HG03342 (cell line): ENCODE measurements around the gene GHR.
A peak's percentile ranks its signal among the peaks of the same experiment; 100 is the strongest.
"Not testable (repeated sequence)": the region's sequence is repeated elsewhere in the genome, so short reads cannot be mapped to it uniquely, and the experiment has no call there.

Experiments used
- ATAC-seq: cut with Tn5 transposase; IDR thresholded peaks from one replicate; pipeline ENCODE4 v1.9.1; 2021; ENCODE audit warnings: mild to moderate bottlenecking, moderate library complexity; ENCODE audit not compliant: unreplicated experiment

Gene GHR

DNA sequence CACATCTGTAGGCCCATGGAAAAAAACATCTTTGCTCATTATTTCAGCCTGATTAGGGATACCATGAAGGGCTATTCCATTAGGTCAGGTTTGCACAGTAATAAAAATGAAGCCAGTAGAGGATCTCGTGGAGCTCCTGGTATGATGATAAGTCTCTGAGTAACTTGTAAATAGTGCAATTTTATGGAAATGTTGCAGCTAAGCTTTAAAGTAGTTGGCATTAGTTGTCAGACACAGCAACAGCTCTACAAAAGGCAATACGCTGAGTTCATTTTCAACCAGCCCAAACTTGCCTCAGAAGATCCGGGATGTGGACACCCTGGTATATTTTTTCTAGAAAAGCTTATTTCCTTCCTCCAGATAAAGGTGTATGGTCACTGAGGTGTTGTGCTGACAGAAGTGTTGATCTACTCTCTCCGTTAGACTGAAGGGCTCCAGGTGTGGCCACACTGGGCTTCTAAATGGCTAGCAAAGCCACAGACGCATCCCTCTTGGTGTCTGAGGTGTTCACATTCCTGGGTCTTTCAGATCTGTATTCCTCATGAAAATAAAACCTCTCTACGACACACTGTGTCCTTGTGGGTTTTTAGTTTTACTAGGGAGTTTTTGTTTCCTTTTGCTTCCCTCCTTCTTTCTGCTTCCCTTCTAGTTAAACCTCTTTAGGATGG, 141.6 kb downstream of the GHR start:
- ATAC-seq = no peak

GRCh38 chr5:42566652-42567295, 143.5 kb downstream of the GHR start:
- no peak for ATAC-seq

DNA sequence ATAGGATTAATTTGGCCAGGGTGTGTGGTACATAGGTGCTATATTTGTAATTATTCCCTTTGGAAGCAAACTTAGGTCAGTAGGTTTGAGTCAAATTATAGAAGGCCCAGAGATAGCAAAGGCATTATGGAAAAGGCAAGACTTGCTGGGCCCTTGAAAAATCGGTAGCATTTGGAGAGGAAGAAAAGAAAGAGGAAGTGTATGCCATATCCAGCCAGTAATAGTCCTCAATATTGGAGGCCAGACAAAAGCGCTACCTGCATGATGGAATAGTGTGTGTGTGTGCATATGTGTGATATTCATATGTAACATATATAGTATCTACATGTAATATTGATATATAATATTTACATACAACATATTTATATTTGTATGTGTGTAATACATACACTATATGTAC, 146.1 kb downstream of the GHR start:
- ATAC-seq = no peak

GRCh38 chr5:42569953-42570548, 146.8 kb downstream of the GHR start:
- ATAC-seq = no peak

- ATAC-seq = no peak
Observed at GRCh38 chr5:42570966-42571960, 148.0 kb downstream of the GHR start.

DNA sequence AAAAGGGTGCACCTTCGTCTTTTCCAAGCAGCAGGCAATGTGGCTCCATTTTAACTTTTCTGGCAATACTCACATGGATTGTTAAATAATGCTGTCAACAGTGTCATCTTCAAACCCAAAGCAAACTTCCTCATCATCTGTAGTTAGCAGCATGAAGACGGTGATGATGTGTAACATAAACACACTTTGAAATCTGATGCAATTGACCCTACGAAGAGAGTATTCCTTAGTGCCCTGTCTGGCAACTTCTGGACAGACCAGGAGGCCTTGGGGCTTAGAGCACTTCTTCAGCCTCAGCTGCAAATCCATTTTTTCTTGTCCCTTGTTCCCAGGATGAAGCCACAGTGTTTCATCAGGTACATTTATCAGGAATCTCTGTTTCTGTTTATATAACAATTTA, 149.1 kb downstream of the GHR start:
- ATAC-seq = no peak

DNA sequence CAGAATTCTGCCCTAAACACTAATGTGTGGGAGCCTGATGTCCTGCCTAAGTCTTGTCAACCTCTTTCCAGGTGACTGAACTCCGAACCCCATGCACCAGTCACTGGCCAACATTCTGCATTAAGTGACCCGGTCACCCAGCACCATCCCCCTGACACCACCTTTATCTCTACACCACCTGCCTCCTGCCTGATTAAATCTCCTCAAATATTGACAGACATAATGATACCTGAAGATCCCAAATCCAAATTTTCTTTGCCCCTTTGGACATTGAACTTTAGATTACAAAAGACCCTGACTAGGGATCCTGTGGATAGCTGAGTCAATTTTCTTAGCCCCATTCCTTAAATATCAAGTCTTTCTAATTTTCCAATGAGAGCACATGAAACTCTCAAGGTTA, 150.1 kb downstream of the GHR start:
- no peak for ATAC-seq

DNA sequence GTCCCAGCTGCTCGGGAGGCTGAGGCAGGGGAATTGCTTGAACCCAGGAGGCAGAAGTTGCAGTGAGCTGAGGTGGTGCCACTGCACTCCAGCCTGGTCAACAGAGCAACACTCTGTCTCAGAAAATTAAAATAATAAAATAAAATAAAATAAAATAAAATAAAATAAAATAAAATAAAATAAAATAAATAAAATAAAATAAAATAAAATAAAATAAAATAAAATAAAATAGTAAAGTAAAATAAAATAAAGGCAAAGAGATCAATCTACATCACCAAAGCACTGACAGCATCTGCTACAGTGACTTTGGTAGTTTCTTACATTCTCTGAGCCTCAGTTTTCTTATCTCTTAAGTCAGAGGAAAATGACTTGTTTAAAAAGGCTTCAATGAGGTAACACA, 152.7 kb downstream of the GHR start:
- not testable (repeated sequence) for ATAC-seq

GRCh38 chr5:42578901-42579300, 155.7 kb downstream of the GHR start:
- not testable (repeated sequence) for ATAC-seq

- ATAC-seq = no peak
Observed at GRCh38 chr5:42579320-42579719, 156.1 kb downstream of the GHR start.

DNA sequence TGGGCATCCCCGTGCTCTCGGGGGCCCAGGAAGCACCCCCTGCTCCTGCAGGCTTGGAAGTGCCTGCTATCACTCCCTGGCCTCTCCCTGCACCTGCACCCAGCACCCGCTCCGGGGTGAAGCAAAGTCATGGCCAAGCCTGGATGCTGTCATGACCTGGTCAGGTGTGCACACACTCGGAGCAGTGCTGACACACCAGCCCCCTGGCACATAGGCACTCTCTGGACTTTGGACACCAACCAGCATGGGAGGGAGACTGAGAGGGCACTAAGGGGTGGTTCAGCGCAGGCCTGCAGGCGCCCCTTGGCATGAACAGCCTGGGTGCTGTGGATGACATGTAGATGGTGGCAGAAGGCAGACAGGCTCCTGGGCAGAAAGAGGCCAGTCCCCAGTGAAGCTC, 158.6 kb downstream of the GHR start:
- ATAC-seq = no peak

GRCh38 chr5:42582723-42583122, 159.5 kb downstream of the GHR start:
- no peak for ATAC-seq

GRCh38 chr5:42583322-42583721, 160.1 kb downstream of the GHR start:
- peak; percentile 79 for ATAC-seq

DNA sequence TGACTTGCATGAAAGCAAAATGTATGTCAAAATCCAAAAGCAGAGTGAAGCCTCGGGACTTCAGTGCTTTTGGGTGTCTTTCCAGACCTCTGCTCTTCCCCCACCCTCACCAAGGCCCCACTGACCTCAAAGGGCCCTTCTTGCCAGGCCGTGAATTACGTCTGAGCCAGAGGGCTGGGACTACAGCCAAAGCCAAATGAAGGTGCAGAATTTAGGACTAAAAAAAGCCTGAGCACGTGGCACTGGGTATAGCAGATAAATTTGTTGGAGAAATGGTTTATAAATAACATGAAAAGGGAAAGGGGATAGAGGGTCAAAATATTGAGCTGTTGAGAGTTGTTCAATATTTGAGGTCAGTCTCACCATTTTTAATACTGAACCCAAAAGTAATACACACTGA, 163.4 kb downstream of the GHR start:
- no peak for ATAC-seq

- no peak for ATAC-seq
Observed at GRCh38 chr5:42587096-42587723, 164.0 kb downstream of the GHR start.

DNA sequence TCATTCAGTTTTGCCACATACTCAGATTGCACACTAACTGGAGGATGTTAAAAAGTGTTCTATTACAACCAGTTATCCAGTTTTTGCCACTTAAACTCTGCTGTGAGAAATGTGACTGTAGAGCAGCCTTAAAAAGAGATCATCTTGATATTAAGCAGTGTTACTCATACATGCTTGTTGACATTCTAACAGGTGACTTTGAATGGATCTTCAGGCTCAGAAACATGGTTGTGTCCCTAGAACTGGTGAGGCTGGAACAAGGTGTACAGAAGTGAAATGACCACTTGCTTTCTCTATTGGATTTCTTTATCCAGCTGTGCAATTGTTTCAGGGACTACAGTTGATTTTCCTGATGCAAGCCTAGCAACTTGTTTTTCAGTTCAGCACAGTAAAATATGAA, 167.3 kb downstream of the GHR start:
- no peak for ATAC-seq

DNA sequence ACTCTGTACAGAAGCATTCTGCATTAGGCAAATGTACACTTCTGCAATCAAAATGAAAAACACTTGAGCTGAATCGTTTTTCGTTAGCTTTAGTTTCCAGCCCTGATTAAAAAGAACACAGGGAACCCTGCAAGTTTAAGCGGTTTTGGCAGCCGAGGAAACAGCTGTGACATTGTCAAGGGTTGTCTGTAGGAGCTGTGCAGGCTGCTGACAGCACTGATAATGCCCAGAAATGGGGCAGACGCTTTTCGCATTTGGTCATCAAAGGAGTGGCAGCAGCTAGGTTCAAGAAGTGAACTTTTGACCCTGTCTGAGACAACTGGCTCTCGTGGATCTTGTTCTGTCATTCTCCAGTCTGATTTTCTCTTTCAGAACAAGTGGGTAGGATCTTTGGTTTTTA, 167.8 kb downstream of the GHR start:
- ATAC-seq = no peak

GRCh38 chr5:42592401-42593140, 169.3 kb downstream of the GHR start:
- ATAC-seq = no peak

- no peak for ATAC-seq
Observed at GRCh38 chr5:42593591-42593990, 170.4 kb downstream of the GHR start.

- ATAC-seq = no peak
Observed at GRCh38 chr5:42595597-42595996, 172.4 kb downstream of the GHR start.
